GM21529 (cell line): ENCODE results near the gene ASGR1.
"Not testable (repeated sequence)": the region's sequence is repeated elsewhere in the genome, so short reads cannot be mapped to it uniquely, and the experiment has no call there.

Experiments
- ATAC-seq: cut with Tn5 transposase; IDR thresholded peaks from one replicate; pipeline ENCODE4 v1.9.1; 2021; ENCODE audit not compliant: unreplicated experiment

ASGR1 gene

GRCh38 chr17:7191069-7191468 is 11.9 kb upstream of the ASGR1 start:
- no peak for ATAC-seq

GRCh38 chr17:7190276-7190917 is 11.2 kb upstream of the ASGR1 start:
- no peak for ATAC-seq

DNA sequence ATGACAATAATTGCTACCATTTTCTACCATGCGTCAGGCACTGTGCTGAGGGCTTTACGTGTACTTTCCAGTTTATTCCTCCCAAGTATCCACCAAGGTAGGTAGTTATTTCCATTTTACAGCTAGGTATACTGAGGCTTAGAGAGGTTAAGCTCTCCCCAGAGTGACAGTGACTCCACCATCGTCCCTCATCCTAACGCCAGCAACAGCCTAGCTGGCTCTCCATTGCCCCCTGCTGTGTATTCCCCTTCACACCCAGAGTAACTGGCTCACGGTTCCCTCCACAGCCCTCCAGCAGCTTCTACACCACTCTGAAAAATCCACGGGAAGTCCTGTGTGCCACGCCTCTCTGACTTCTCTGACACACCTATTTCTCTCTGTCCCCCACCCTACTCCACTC is 7.1 kb upstream of the ASGR1 start:
- no peak for ATAC-seq

DNA sequence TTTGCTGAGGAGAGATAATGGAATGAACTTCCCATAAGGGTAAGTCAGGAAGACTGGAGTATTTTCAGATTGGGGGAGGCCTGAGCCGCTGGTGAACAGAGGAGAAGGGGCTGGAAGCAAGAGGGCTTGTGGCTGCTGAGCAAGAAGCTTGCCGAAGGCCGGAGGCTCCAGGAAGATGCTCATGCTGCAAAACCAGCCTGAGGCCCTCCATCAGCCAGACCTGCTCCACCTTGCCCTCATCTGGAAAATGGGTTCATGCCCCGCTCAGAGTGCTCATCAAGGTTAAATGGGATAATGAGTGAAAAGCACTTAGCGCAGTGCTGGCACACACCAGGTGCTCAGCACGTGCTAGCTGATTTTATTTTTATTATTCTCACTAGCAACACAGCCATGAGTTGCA is 5.5 kb upstream of the ASGR1 start:
- no peak for ATAC-seq

- ATAC-seq, result no peak
These were observed 4.9 kb upstream of the ASGR1 start for GRCh38 chr17:7184091-7184488.

GRCh38 chr17:7183433-7184090 is 4.4 kb upstream of the ASGR1 start:
- ATAC-seq, result no peak

- not testable (repeated sequence) for ATAC-seq
These were observed 2.9 kb upstream of the ASGR1 start for GRCh38 chr17:7182101-7182500.

DNA sequence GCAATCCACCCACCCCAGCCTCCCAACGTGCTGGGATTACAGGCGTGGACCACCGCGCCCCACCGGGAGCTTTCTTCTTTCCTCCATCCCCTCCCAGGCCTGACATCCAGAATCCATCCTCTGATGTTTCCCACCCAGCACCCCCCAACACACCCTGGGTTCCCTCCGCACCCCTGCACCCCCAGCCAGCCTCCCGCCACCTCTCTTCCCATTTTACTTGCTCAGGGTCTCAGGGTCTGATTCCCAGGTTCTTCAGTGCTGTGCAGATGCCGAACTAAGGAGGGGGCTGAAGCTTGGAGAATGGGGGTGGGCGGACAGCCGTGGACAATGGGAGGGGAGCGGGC is 225 bp downstream of the ASGR1 start:
- ATAC-seq, result no peak

DNA sequence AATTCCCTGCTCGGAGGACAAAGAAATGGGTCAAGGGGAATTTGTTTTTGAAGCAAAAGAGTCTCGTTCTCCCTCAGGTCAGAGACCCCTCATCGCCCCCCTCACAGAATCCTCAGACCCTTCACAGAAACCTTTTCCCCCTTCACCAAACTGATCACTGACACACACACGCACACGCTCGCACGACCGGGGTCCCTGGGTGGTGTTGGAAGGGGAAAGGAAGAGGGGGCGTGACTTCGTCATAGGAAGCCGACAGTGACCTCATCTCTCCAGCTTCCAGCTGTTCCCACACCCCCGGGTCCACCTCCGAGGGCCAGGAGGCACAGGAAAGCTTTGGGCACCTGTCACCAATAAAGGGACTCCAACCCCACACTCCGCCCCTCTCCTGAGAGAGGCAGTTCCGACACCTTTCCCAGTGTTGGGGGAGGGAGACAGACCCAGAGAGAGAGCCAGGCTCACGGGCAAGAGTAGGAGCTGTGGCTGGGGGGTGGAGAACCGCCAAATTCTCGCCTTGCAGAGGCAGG is 1.2 kb downstream of the ASGR1 start:
- no peak for ATAC-seq

GRCh38 chr17:7177191-7177953 is 1.8 kb downstream of the ASGR1 start:
- no peak for ATAC-seq

DNA sequence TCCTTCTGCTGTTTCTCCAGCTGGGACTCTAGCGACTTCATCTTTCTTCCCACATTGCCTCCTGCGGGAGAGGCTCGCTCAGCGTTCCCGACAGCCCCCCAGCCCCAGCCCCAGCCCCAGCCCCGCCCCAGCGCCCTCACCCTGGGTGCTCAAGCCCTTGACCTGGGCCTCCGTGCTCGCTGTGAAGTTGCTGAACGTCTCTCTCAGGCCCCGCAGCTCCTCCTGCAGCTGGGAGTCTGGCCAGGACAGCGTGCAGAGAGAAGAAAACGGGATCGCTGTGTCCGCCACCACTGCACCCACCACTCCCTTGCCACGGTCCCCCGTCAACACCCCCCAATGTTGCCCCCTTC is 2.4 kb downstream of the ASGR1 start:
- ATAC-seq, result no peak

- ATAC-seq, result no peak
These were observed 2.9 kb downstream of the ASGR1 start for GRCh38 chr17:7176107-7176840.

DNA sequence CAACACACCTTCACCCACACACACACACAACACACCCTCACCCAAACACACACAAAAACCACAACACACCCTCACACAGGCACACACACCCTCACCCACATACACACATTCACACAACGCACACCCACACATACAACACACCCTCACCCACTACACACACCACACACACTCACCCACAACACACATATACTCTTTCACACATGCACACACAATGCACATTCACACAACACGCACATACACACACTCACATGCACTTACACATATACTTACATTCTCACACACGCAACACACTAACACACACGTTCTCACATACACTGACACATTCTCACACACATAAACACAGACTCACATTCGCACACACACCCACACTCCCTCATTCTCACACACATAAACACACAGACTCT is 3.8 kb downstream of the ASGR1 start:
- ATAC-seq, result no peak

GRCh38 chr17:7174603-7175326 is 4.4 kb downstream of the ASGR1 start:
- ATAC-seq, result no peak

- no peak for ATAC-seq
These were observed 5.2 kb downstream of the ASGR1 start for GRCh38 chr17:7173687-7174602.

DNA sequence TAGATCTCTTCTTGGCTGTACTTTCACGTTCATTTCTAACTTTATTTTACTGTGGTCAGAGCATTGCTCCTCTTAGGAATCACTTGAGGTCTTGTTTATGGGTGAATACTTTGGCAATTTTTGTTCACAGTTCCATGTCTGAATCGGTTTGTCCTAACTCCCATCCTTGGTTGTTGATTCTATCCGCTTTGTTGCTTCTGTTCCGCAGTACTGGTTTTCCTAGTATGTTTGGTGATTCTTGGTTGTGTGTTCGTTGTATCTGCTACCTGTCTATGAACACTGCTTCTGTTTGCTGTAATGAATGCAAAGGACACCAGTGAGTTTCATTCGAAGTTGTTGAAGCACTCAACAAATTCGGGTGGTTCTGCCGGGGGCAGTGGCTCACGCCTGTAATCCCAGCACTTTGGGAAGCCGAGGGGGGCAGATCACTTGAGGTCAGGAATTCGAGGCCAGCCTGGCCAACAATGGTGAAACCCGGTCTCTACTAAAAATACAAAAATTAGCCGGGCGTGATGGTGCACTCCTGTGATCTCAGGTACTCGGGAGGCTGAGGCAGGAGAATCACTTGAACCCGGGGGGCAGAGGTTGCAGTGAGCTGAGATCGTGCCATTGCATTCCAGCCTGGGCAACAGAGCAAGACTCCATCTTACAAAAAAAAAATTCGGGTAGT is 6.5 kb downstream of the ASGR1 start:
- not testable (repeated sequence) for ATAC-seq

- not testable (repeated sequence) for ATAC-seq
These were observed 9.6 kb downstream of the ASGR1 start for GRCh38 chr17:7169565-7169908.

DNA sequence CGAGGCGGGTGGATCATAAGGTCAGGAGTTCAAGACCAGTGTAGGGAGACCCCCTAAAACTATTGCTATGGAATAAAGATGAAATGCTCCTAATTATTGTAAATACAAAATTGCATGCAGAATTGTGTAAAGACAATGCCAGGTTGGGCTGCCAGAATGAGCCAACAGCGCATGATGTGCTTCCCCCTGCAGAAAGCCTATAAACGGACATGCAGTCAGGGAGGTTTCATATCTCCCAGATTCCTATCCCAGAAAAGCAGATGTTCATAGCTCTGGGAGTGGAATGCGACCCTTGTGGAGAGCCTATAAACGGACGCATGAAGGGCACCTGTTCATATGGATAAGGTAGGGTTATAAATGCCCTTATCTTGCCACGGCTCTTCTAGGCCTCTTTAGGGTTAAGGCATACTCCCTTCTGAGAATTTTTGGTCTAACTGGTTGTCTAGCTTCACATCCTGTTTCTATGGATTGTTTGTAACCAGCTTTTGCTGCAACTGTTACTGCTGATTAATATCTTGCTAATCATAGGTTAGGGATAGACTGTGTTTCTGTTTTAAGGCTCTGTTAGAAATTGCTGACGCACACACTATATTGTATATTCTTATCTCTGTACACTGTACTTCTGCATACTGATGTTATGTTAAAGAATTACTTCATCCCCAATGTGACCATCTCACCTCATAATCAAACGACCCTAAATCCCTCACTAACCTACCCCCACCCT is 10.2 kb downstream of the ASGR1 start:
- not testable (repeated sequence) for ATAC-seq

DNA sequence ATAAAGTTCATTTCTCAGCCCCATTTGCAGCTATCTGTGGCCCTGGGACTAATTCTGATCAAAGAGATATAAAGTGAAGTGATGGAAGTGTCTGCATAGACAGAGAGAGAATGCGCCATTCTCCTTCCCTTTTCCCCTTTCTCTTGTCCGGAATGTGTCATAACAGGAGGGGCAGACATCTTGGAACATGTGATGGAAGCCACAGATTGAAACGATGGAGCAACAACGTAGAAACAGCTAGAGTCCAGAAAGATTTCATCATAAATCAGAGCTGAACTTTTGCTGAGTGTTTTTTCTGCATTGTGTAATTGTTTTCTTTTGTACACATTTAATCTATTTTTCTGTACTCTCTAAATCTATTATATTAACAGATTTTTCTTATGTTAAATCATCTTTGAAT is 11.3 kb downstream of the ASGR1 start:
- no peak for ATAC-seq
